Measurements from ENCODE around the gene LASP1.

- TF ChIP-seq, protein P1, sequence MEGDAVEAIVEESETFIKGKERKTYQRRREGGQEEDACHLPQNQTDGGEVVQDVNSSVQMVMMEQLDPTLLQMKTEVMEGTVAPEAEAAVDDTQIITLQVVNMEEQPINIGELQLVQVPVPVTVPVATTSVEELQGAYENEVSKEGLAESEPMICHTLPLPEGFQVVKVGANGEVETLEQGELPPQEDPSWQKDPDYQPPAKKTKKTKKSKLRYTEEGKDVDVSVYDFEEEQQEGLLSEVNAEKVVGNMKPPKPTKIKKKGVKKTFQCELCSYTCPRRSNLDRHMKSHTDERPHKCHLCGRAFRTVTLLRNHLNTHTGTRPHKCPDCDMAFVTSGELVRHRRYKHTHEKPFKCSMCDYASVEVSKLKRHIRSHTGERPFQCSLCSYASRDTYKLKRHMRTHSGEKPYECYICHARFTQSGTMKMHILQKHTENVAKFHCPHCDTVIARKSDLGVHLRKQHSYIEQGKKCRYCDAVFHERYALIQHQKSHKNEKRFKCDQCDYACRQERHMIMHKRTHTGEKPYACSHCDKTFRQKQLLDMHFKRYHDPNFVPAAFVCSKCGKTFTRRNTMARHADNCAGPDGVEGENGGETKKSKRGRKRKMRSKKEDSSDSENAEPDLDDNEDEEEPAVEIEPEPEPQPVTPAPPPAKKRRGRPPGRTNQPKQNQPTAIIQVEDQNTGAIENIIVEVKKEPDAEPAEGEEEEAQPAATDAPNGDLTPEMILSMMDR (IDR thresholded peaks at IDR 0.05; ENCODE audit: low read depth, low read length, poor library complexity, severe bottlenecking) = no peak
- TF ChIP-seq EZH2phosphoT487 (IDR thresholded peaks at IDR 0.05; ENCODE audit: borderline replicate concordance, low read length) = no peak
Observed at GRCh38 chr17:38824899-38825761, 44.7 kb upstream of the LASP1 start, which contains the start of gene CWC25.

Data from DOHH2 (cell line).